ENCODE data around the gene LY6G5C.

Gene LY6G5C

GRCh38 chr6:31630177-31630934 lies 50.5 kb downstream of the LY6G5C start:
- TF ChIP-seq Cebpa-rat (IDR thresholded peaks at IDR 0.05), result no peak
- Histone ChIP-seq H3K27me3 (no peaks in the 10 kb centered on the region), H3K4me2 (no peak overlapping the region), H3K36me3 (peaks cover 100% of the 10 kb centered on the region in 11 experiments), H3K27ac (no peak overlapping the region), H3K4me3 (no peak overlapping the region), H3K9me3 (replicated peaks in 1 of 11) (no peaks in the 10 kb centered on the region), H4K20me1 (peaks cover 63 to 100% (median 99%) of the 10 kb centered on the region in 11 experiments; a peak in 21 of 22 replicates), H3K9ac (peak overlapping the region in 2 of 11 experiments; percentile 15 to 29; a peak in 2 of 22 replicates), H3K4me1 (no peaks in the 10 kb centered on the region)

- Histone ChIP-seq H4K20me1 (peaks cover 64 to 100% (median 99%) of the 10 kb centered on the region in 11 experiments; a peak in 21 of 22 replicates), H3K9me3 (replicated peaks in 1 of 11) (no peaks in the 10 kb centered on the region), H3K9ac (no peak overlapping the region), H3K27me3 (no peaks in the 10 kb centered on the region), H3K4me1 (peaks cover 0 to 3% (median 0%) of the 10 kb centered on the region in 10 experiments; a peak in 1 of 20 replicates), H3K4me3 (no peak overlapping the region), H3K27ac (no peak overlapping the region), H3K36me3 (peaks cover 100% of the 10 kb centered on the region in 11 experiments), H3K4me2 (no peak overlapping the region)
- no peak for TF ChIP-seq Cebpa-rat (IDR thresholded peaks at IDR 0.05)
Observed at GRCh38 chr6:31629014-31629413, 51.9 kb downstream of the LY6G5C start.

- Histone ChIP-seq H3K4me1 (peaks cover 0 to 15% (median 3%) of the 10 kb centered on the region in 10 experiments; a peak in 17 of 20 replicates), H3K27ac (no peak overlapping the region), H3K9ac (peak overlapping the region in 1 of 11 experiments; percentile 9; a peak in 1 of 22 replicates), H3K27me3 (no peaks in the 10 kb centered on the region), H3K4me3 (no peak overlapping the region), H3K9me3 (replicated peaks in 1 of 11) (no peaks in the 10 kb centered on the region), H4K20me1 (peaks cover 65 to 100% (median 100%) of the 10 kb centered on the region in 11 experiments; a peak in 21 of 22 replicates), H3K36me3 (peaks cover 95 to 100% (median 100%) of the 10 kb centered on the region in 11 experiments), H3K4me2 (no peak overlapping the region)
- TF ChIP-seq Cebpa-rat (IDR thresholded peaks at IDR 0.05), result no peak
Observed at GRCh38 chr6:31627690-31628287, 53.1 kb downstream of the LY6G5C start.

GRCh38 chr6:31626952-31627351 lies 53.9 kb downstream of the LY6G5C start:
- H3K27ac ChIP-seq, result no peak overlapping the region
- TF ChIP-seq Cebpa-rat (IDR thresholded peaks at IDR 0.05), result no peak
- peak overlapping the region in 6 of 11 experiments; percentile 12 to 32 (median 23); a peak in 6 of 22 replicates for H3K9ac ChIP-seq
- peaks cover 8 to 24% (median 11%) of the 10 kb centered on the region in 10 experiments for H3K4me1 ChIP-seq
- H3K9me3 ChIP-seq (replicated peaks in 1 of 11), result no peaks in the 10 kb centered on the region
- H3K4me2 ChIP-seq, result no peak overlapping the region
- no peak overlapping the region for H3K4me3 ChIP-seq
- H3K27me3 ChIP-seq, result no peaks in the 10 kb centered on the region
- H3K36me3 ChIP-seq, result peaks cover 90 to 100% (median 100%) of the 10 kb centered on the region in 11 experiments
- peaks cover 68 to 100% (median 100%) of the 10 kb centered on the region in 11 experiments; a peak in 21 of 22 replicates for H4K20me1 ChIP-seq

Measured in BLaER1 treated with 17β-estradiol and CSF1 and Interleukin-3, amounts not matched to agents 10 nM and 100 nM (cell line).